Motor neuron (in vitro differentiated cells): Measurements from ENCODE around the gene MAX. TPM values are rescaled to one million over a fixed set of nuclear protein-coding genes. Genes with fewer than 3 reads are reported as not detected.

Experiments
- ATAC-seq, 8 experiments: fragments of 200-7000 bp; cut with Tn5 transposase; replicated peaks in 6 of 8; 2 replicates each; pipeline ENCODE4 v1.8.0; 2021; ENCODE audit warnings: mild to moderate bottlenecking in 8 of 8, moderate library complexity in 8 of 8
- H3K27ac ChIP-seq, 2 donors: fragments of 250-450 bp; sonication (Bioruptor Pico); 2 replicates each; pipeline ENCODE4 v1.9.0; 2021; ENCODE audit warnings: antibody characterized with exemption in 2 of 2, mild to moderate bottlenecking in 2 of 2, moderate library complexity in 1 of 2
- H3K4me1 ChIP-seq, 2 donors: fragments of 250-450 bp; sonication (Bioruptor Pico); replicated peaks in 1 of 2; 2 replicates each; pipeline ENCODE4 v1.6.1; 2021; ENCODE audit warnings: antibody characterized with exemption in 2 of 2, mild to moderate bottlenecking in 2 of 2, moderate library complexity in 1 of 2
- H3K4me3 ChIP-seq, 5 donors: fragments of 250-450 bp; sonication (Bioruptor Pico); 2 replicates each; pipeline ENCODE4 v1.9.0; 2021; ENCODE audit warnings: antibody characterized with exemption in 5 of 5, mild to moderate bottlenecking in 5 of 5, moderate library complexity in 4 of 5
- WGBS, 10 experiments: fragments of 450-650 bp; shearing (Covaris generic); methylation state at CpG; one replicate each; pipeline ENCODE4 v1.0.0; 2022; 5-methylcytosine and 5-hydroxymethylcytosine counted together
- in situ Hi-C, 9 experiments: fragments of 400-800 bp; cut with MboI; loops; one replicate each; pipeline ENCODE4 v1.15.0; 2021; ENCODE audit warnings: low sequenced_read_pairs in 9 of 9, low pct_unique_long_range_greater_than_20kb in 2 of 9; ENCODE audit not compliant: unreplicated experiment in 9 of 9
- total RNA-seq, 8 experiments: library from RNA; unstranded; fragments of 300-600 nt; gene quantifications; 2 replicates each; pipeline versions ENCODE4 v1.2.3 to v1.2.4, GENCODE V29; 2022

Gene MAX
- total RNA-seq, 8 experiments from 2014 or later: 55.0 to 112 (median 86.6) TPM

DNA sequence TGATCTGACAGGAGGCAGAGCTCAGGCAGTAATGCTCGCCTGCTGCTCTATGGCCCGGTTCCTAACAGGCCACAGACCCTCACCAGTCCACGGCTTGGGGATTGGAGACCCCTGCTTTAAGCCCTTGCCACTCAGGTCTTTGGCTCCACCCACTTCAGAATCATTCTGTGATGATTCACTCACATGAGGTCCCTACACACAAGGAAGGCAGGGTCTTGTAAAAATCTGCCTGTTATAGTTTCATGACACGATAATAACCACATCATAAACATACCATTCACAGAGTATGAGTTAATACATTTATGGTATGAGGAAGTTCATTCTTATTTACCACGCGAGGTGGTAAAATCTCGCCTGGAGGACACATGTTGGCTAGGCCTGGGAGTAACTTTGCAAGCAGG lies 29.0 kb upstream of the MAX start:
- no peak overlapping the region for H3K4me3 ChIP-seq
- no peak overlapping the region for H3K27ac ChIP-seq
- WGBS, 10 experiments: 40 to 100% (median 67%) methylated on average over 1 to 6 of the region's 7 CpGs; no CpG with 5 or more reads in 1 of the 10 experiments
- in situ Hi-C loops: no loop called here
- ATAC-seq: peak in 4 of 8 experiments; percentile 23 to 74 (median 56)
- H3K4me1 ChIP-seq: no peaks in the 10 kb centered on the region

DNA sequence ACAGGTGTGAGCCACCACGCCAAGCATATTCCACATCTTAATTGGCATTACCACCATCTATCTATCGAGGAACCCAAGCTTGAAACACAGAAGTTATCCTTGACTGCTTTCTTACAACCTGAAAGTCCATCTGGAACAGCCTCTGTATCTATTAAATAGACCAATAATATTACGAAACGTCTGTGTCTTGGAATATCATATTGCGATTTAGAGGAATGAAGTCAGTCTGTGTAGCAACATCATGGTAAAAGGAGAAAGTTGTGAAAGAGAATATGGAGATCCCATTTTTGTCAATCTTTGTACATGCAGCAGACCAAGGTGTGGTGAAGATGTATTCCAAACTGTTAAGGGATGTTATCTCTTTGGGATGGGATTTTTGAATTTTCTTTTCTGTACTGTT lies 25.8 kb upstream of the MAX start:
- no peak for ATAC-seq
- no peak overlapping the region for H3K27ac ChIP-seq
- 35 to 100% (median 83%) methylated on average over 2 to 5 of the region's 5 CpGs; no CpG with 5 or more reads in 1 of the 10 experiments for WGBS, 10 experiments
- H3K4me1 ChIP-seq: no peaks in the 10 kb centered on the region
- in situ Hi-C loops: no loop called here
- no peak overlapping the region for H3K4me3 ChIP-seq

DNA sequence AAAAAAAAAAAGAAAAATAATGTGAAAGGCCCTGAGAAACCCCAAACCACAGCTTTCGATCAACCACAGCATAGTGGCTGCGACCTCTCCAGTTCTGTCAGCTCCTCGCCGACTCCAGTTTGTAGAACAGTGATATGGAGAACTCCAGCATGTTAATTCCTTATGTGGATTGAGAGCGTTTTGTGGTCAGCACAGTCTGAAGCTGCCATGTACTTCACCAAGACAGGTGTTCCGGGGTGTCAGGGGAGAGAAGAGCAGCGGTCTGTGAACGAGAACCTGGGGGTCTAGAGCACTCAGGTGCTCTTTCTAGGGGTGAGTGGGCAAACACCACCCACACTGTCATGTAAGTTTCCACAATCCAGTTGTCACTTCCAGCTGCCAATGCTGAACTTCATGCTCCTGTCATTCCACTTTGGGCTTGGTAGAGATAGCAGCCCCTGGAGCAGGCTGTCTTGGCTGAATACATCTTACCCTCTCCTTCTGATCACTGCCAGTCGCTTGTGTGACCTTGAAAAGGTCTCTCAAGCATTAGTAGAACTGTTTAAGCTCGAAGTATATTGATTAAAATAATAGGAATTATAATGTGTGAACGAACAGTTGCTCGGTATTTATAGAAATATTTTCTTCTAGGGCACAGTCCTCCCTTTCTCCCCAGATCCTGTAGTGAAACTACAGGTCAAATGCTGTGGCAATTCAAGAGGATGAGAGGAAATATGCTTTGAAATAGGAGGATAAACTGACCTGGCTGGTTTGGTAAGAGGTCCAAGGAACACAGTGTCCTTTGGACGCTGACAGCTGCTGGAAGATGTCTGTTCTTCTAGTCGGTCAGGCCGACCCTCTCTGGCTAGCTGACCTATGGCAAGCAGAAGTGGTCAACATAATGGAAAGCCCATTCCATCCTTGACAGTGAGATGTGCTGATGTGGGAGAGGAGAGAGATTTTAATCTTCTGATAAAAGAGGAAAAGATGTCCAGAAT lies 15.7 kb upstream of the MAX start:
- Histone ChIP-seq H3K4me1 (no peaks in the 10 kb centered on the region), H3K27ac (no peak overlapping the region), H3K4me3 (no peak overlapping the region)
- 40 to 100% (median 79%) methylated on average over 1 to 13 of the region's 15 CpGs for WGBS, 10 experiments
- ATAC-seq: no peak
- in situ Hi-C loops: no loop called here

DNA sequence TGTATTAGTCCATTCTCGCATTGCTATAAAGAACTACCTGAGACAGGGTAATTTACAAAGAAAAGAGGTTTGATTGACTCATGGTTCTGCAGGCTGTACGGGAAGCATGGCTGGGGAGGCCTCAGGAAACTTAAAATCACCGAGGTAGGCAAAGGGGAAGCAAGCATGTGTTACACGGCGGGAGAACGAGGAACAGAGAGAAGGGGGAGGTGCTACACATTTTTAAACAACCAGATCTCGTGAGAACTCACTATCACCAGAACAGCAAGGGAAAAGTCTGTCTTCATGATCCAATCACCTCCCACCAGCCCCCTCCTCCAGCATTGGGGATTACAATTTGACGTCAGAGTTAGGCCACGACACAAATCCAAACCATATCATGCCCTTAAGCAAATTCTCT lies 13.3 kb upstream of the MAX start:
- H3K27ac ChIP-seq: no peak overlapping the region
- no peak overlapping the region for H3K4me3 ChIP-seq
- 25 to 93% (median 80%) methylated on average over 1 to 8 of the region's 9 CpGs; no CpG with 5 or more reads in 1 of the 10 experiments for WGBS, 10 experiments
- no peaks in the 10 kb centered on the region for H3K4me1 ChIP-seq
- in situ Hi-C loops: no loop called here
- no peak for ATAC-seq

DNA sequence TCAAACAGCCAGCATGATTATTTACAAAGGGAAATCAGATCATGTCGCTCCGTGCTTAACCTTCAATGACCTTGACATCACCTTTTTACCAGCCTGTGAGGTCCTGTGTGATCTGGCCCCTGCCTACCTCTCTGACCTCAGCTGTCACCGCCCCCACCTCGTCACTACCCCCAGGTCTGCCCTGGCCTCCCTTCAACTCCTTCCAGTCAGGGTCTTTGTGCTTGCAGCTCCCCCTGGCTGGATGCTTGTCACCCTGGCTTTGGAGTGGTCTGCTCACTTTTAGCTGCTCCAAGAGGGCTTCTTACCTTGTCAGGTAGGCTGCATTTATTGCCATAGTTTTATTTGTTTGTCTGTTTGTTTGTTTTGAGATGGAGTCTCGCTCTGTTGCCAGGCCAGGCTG lies 8.2 kb upstream of the MAX start:
- no peak for ATAC-seq
- H3K4me3 ChIP-seq: no peak overlapping the region
- no peaks in the 10 kb centered on the region for H3K4me1 ChIP-seq
- no peak overlapping the region for H3K27ac ChIP-seq
- WGBS, 10 experiments: 52 to 100% (median 73%) methylated on average over 1 to 4 of the region's 5 CpGs; no CpG with 5 or more reads in 2 of the 10 experiments
- in situ Hi-C loops: no loop called here

DNA sequence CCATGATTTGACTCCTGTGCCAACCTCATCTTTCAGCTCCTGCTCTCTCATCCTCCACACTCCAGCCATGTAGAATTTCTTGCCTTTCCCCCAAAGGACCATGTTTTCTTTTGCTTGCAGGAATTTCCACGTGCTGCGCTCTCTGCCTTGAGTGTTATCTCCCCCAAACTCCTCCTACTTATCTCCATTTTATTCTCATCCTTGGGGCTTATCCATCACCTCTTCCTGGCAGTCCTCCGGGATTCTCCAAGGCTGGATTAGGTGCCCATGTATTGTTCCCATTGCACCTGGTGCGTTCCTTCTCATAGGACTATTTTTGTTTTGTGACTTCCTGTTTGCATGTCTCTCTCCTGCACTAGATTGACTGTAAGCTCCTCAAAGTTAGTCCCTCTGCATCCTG lies 7.0 kb upstream of the MAX start:
- WGBS, 10 experiments: 36 to 100% (median 74%) methylated on average over 1 to 4 of the region's 4 CpGs; no CpG with 5 or more reads in 1 of the 10 experiments
- in situ Hi-C loops: no loop called here
- Histone ChIP-seq H3K4me3 (no peak overlapping the region), H3K4me1 (no peaks in the 10 kb centered on the region), H3K27ac (no peak overlapping the region)
- no peak for ATAC-seq

DNA sequence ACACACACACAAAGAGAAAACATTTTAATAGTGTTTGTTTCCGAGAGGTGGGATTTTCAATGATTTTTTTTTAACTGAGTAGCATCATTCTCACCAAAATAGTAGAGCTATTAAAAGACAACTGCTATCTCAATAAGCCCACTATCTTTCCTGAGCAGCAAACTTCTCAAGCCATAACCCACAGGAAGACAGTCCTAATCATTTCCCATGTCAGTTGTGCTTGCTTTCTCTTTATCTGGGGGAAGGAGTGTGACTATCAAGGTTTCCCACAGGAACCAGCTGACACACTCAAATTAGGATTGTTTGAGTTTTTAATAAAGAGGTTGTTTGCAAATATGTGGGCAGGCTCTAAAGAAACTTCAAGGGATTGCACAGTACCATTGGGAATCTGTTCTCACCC lies 4.9 kb upstream of the MAX start:
- 43 to 89% (median 80%) methylated on average over 1 of the region's 1 CpG; no CpG with 5 or more reads in 7 of the 10 experiments for WGBS, 10 experiments
- Histone ChIP-seq H3K27ac (no peak overlapping the region), H3K4me3 (no peak overlapping the region), H3K4me1 (peaks cover 0 to 2% of the 10 kb centered on the region in 2 donors)
- in situ Hi-C loops: no loop called here
- ATAC-seq: no peak

DNA sequence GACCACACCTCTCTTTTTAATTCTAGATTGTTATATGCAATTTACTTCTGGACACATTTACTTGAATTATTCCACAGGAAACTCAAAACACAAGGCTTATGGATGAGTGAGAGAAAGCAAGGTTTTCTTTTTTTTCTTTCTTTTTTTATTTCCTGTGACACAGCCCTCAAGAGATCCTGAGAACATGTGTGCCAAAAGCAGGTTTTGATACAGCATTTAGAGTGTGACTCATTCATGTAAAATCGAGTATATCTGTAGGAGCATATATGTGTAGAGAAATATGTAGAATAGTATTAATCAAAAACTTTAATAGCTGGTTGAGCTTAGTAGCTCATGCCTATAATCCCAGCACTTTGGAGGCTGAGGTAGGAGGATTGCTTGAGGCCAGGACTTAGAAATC lies 4.4 kb upstream of the MAX start:
- in situ Hi-C loops: no loop called here
- WGBS, 10 experiments: 40% methylated on average over 1 of the region's 1 CpG; no CpG with 5 or more reads in 8 of the 10 experiments
- no peak for ATAC-seq
- no peak overlapping the region for H3K4me3 ChIP-seq
- peaks cover 0 to 2% of the 10 kb centered on the region in 2 donors for H3K4me1 ChIP-seq
- H3K27ac ChIP-seq: no peak overlapping the region

DNA sequence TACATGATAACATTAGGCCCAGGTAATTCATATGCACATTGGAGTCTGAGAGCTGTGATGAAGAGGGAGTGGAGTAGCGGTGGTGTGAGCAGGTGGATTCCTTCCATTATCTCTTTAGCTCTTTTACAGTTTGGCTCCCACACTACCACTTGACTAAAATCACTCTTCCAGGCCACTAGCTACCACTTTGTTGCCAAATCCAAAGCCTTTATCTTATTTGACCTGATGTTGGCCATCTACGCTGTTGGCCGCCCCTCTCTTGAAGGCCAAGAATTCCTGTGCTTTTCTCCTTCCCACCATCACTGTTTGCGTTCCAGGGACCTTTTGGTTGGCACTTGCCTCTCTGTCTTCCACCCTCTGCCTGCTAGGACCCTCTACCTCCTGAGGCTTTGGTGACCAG lies 4.0 kb upstream of the MAX start:
- Histone ChIP-seq H3K27ac (no peak overlapping the region), H3K4me3 (no peak overlapping the region), H3K4me1 (peaks cover 0 to 2% of the 10 kb centered on the region in 2 donors)
- ATAC-seq: no peak
- in situ Hi-C loops: no loop called here
- 0 to 100% (median 86%) methylated on average over 1 to 3 of the region's 4 CpGs; no CpG with 5 or more reads in 1 of the 10 experiments for WGBS, 10 experiments

DNA sequence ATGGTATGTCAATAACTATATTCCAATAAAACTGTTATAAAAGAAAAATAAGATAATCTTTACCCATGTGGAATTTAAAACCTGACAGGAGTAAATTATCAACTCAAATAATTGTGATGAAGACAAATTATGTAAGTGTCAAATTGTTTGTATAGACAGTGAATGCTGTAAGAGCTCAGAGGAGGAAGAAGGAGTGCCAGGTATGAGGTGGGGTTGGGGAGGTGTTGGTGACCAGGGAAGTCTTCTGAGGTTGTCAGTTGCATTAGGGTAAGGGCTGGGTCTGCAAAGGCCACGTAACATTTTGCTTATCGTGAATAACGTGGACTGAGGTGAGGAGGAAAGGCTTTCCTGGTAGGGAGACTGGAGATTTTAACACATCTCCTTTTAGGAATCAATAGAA lies 2.5 kb upstream of the MAX start:
- WGBS, 10 experiments: 80 to 100% (median 95%) methylated on average over 1 to 3 of the region's 3 CpGs; no CpG with 5 or more reads in 1 of the 10 experiments
- in situ Hi-C loops: no loop called here

DNA sequence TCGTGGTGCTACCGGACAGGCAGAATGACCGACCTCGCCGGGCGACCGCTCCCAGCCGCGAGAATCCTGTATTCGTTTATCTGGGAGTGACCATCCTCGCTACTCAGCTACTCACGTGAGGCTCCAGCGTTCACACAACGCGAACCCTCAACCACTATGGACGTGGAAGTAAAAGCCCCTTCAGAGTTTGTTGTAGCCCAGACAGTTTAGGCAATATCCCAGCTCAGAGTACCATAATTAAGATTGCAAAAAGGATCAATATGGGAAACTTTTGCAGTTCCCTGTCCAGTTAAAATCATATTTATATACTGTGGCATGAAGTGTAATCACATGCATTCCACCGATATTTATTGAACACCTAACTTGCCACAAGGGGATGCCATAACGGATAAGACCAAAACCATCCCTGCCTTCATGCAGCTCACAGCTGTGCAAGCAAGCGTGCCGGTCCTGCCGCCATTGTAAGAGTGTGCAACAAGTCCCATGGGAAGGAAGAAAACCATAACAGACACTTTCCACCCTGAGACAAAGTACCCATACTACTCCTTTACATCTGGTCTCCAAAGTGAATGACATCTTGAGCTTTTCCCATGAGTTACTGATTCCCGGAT lies 938 bp upstream of the MAX start:
- H3K4me3 ChIP-seq: peak overlapping the region; percentile 53 to 76 (median 62)
- ATAC-seq: peak in 1 of 8 experiments; percentile 1
- H3K27ac ChIP-seq: peak overlapping the region; percentile 78 to 89
- in situ Hi-C loops: no loop called here
- WGBS, 10 experiments: 0 to 100% (median 19%) methylated on average over 1 to 22 of the region's 22 CpGs; no CpG with 5 or more reads in 1 of the 10 experiments
- H3K4me1 ChIP-seq: peaks cover 4 to 11% of the 10 kb centered on the region in 2 donors

More for the DNA sequence above, 2.5 kb upstream of the MAX start:
- ATAC-seq: no peak
- no peak overlapping the region for H3K4me3 ChIP-seq
- peaks cover 4 to 11% of the 10 kb centered on the region in 2 donors for H3K4me1 ChIP-seq
- no peak overlapping the region for H3K27ac ChIP-seq

DNA sequence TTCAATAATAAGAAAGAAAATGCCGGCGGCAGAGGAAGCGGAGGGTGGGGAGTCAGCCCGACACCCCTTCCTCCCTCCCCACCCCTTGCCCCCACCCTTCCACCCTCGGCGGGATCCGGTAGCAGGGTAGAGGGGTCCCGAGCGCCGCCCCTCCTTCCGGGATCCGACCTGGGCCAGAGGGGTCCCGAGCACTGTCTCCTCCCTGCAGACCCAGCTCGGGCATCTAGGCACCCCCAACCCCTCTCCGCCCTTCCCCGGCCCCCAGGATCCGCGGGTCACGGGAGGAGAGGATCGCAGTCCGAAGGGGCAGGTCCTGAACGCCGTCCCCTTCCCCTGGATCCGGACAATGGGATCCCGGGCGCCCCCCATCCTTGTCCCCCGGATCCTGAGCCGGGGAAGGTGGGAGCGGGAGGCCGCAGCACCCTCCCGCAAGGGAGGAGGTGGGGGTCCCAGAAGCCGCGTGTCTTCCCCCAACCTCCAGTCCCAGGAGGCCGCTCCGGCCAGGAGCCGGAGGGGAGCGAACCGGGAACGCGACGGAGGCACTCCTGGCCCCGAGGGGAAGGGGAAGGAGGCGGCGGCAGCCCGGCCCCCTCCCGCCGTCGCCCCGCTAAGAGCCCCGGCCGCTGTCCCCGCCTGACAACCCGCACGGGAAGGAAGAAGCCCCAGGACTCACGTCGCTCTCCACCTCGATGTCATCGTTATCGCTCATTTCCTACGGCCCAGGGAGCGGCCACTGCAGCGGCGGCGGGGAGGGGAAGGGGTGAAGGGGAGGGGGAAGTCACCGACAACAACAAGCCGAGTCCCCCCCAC lies 481 bp downstream of the MAX start:
- in situ Hi-C loops: no loop called here
- Histone ChIP-seq H3K27ac (peak overlapping the region; percentile 70 to 94), H3K4me1 (peaks cover 4 to 11% of the 10 kb centered on the region in 2 donors), H3K4me3 (peak overlapping the region; percentile 57 to 92 (median 81))
- WGBS, 10 experiments: 0 to 3% (median 0%) methylated on average over 2 to 4 of the region's 66 CpGs; no CpG with 5 or more reads in 4 of the 10 experiments
- peak in 3 of 8 experiments; percentile 14 to 27 (median 20) for ATAC-seq
